Measurements from ENCODE around the gene REEP1.

GRCh38 chr2:86171295-86171694, 166.1 kb downstream of the REEP1 start:
- TF ChIP-seq SMC3 (IDR thresholded peaks at IDR 0.05) (no peak), MAFK (IDR thresholded peaks at IDR 0.05; ENCODE audit: partially characterized antibody) (no peak)
